ELR (cell line): Measurements from ENCODE around the gene NLGN2.

Experiments used
- DNase-seq: peaks from one replicate; pipeline ENCODE4 v3.0.0-alpha.2; 2015; ENCODE audit warnings: low read depth

The NLGN2 gene

DNA sequence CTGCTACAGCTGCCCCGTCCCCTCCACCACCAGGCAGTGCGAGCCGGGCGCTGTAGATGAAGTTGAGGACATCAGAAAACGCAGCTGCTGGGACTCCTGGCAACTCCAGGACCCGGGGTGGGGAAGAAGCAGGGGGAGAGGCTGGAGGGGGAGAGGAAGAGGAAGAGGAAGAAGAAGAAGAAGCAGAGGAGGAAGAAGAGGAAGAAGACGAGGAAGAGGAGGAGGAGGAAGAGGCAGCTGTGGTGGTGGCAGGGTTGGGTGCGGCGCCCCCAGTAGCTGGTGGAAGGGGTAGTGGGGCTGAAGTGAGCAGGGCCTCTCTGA, 58.6 kb downstream of the NLGN2 start:
- no peak for DNase-seq

DNA sequence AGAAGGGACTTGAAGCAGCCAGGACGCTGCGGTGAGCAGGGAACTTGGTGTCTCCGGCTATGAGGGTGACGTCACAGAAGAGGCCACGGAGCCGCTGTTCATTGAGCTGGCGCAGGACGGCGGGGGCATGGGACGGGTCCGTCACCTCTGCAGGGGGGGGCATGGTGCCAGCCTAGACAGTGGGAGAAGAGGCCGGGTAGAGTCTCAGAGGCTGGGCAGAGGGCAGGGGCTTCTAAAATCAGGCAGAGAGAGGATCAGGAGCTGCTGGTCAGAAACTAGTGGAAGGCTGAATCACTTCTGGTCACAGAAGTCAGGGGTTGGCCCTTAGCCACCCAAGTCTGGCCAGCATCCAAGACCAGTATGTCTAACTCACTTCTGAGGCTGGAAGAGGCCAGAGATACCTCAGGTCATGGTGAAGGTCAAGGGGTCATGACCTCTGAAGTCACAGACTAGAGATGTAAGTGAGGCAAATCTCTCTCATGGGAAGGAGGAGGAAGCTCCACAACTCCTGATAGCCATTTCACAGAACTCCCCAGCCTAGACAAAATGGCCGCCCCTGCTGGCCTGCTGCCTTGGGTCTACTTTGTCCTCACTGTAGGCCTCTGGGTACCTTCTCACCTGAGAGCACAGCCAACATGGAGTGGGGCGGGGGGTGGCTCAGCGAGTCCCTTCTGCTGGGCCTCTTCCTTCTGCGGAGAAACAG, 59.1 kb downstream of the NLGN2 start:
- DNase-seq = peak; percentile 68

DNA sequence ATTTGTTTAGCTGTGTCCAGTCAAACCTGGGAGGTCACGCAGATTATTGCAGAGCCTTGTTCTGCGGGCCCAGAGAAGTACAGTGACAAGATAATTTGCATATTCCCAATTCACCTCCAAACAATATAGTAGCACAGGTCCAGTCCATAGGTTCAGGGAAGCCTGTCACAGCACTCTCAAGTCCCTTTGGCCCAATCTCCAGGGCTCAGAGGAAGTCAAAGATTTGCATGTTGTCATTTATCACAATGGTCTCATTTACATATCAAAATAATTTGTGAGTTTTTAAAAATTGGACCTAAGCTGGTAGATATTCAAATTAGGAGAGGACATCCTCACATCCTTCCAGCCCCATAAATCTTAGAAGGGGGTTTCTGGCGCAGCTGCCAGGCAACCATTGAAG, 59.9 kb downstream of the NLGN2 start:
- DNase-seq = no peak

DNA sequence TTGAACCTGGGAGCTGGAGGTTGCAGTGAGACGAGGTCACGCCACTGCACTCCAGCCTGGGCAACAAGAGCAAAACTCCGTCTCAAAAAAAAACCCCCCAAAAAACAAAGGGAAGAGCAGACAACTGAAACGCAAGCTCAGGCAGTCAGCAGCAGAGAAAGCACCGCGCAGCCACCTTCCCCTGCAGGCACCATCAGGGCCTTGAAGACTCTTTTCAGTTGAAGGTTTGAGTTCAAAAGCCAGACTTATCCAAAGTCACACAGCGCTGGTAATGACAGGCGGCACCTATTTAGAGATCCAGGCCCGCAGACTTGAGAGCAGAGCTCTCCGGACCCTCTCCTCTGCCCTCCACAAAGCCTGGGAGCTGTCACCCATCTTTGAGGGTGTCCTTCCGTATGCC, 60.6 kb downstream of the NLGN2 start:
- DNase-seq = no peak

DNA sequence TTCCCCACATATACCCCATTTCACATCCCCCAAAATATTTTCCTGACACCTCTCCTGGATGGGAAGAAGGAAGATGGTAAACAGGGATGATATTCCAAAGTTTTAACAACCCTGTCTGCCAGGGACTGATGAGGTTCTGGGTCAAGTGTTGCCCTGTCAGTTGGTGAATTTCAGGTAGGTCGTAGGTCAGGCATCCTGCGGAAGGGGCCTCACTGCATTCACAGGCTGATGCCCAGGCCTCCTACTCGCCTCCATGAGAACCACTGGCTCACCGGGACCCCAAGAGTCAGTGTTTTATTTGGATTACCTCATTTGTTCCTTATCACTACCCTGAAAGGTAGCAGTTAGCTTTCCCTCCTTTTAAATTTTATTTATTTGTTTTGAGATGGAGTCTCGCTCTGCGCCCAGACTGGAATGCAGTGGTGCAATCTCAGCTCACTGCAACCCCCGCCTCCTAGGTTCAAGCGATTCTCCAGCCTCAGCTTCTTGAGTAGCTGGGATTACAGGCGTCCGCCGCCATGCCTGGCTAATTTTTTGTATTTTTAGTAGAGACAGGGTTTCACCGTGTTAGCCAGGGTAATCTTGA, 61.3 kb downstream of the NLGN2 start:
- no peak for DNase-seq
